Lower lobe of right lung (tissue), 2 donors: ENCODE measurements around the gene PI4KB. TPM values are rescaled to one million over a fixed set of nuclear protein-coding genes. Genes with fewer than 3 reads are reported as not detected.

Experiments used
- ATAC-seq, 2 donors: fragments of 200-7000 bp; cut with Tn5 transposase; one replicate each; pipeline ENCODE4 v1.9.1; 2020 to 2022; ENCODE audit warnings: mild to moderate bottlenecking in 2 of 2, moderate library complexity in 2 of 2
- DNase-seq: peaks from one replicate; pipeline ENCODE4 v3.0.0-alpha.2; 2020
- H3K27ac ChIP-seq: fragments of 200-600 bp; one replicate; pipeline ENCODE4 v1.8.0; 2022
- H3K27me3 ChIP-seq: fragments of 200-600 bp; one replicate; pipeline ENCODE4 v1.8.0; 2022; ENCODE audit warnings: low read depth
- H3K36me3 ChIP-seq: fragments of 200-600 bp; one replicate; pipeline ENCODE4 v1.8.0; 2022; ENCODE audit warnings: mild to moderate bottlenecking
- H3K4me1 ChIP-seq: fragments of 200-600 bp; one replicate; pipeline ENCODE4 v1.8.0; 2022
- H3K4me3 ChIP-seq: fragments of 200-600 bp; one replicate; pipeline ENCODE4 v1.8.0; 2022; ENCODE audit warnings: mild to moderate bottlenecking
- H3K9me3 ChIP-seq: fragments of 200-600 bp; one replicate; pipeline ENCODE4 v1.8.0; 2022
- CTCF ChIP-seq: fragments of 200-600 bp; IDR thresholded peaks from one replicate; pipeline ENCODE4 v1.8.0; 2022; ENCODE audit warnings: antibody characterized with exemption, mild to moderate bottlenecking
- intact Hi-C: fragments of 100-400 bp; cut with DNase I; formaldehyde crosslinking; loops from one replicate; pipeline ENCODE4 v1.11.0; 2022
- total RNA-seq: library from RNA; stranded (reverse); fragmentation: NEBNext Ultra II Directional; extraction: Animal tissue kit (Norgen Biotek cat#: 25700); gene quantifications from one replicate; pipeline ENCODE4 v1.2.1, GENCODE V29; 2021
- donor health status: DM: no; HTN: yes; CAD: no; lungs with severe emphysema.

PI4KB gene
- total RNA-seq, 1 donor from 2014 or later, result 66.0 TPM

- H3K27me3 ChIP-seq, result no peaks in the 10 kb centered on the region
- no peak overlapping the region for H3K27ac ChIP-seq
- intact Hi-C loops, result no loop called here
- peaks cover 100% of the 10 kb centered on the region for H3K36me3 ChIP-seq
- no peaks in the 10 kb centered on the region for H3K4me1 ChIP-seq
- H3K9me3 ChIP-seq, result no peaks in the 10 kb centered on the region
- DNase-seq, result peak; percentile 35
- no peak for ATAC-seq
- H3K4me3 ChIP-seq, result no peak overlapping the region
- no peak for TF ChIP-seq CTCF
These were observed 34.1 kb downstream of the PI4KB start for GRCh38 chr1:151293093-151293492.

- Histone ChIP-seq H3K27me3 (no peaks in the 10 kb centered on the region), H3K4me1 (no peaks in the 10 kb centered on the region), H3K27ac (no peak overlapping the region), H3K36me3 (peaks cover 100% of the 10 kb centered on the region), H3K4me3 (no peak overlapping the region), H3K9me3 (no peaks in the 10 kb centered on the region)
- ATAC-seq, result peak in 1 of 2 donors; percentile 5
- intact Hi-C loops, result no loop called here
- DNase-seq, result no peak
- no peak for TF ChIP-seq CTCF
These were observed 34.8 kb downstream of the PI4KB start for GRCh38 chr1:151292207-151293030.

- Histone ChIP-seq H3K27me3 (no peaks in the 10 kb centered on the region), H3K9me3 (no peaks in the 10 kb centered on the region), H3K4me3 (no peak overlapping the region), H3K36me3 (peaks cover 100% of the 10 kb centered on the region), H3K27ac (no peak overlapping the region), H3K4me1 (no peaks in the 10 kb centered on the region)
- TF ChIP-seq CTCF, result no peak
- ATAC-seq (no peak), DNase-seq (no peak)
- intact Hi-C loops, result no loop called here
These were observed 36.4 kb downstream of the PI4KB start for GRCh38 chr1:151290709-151291303.

GRCh38 chr1:151289991-151290708 lies 37.1 kb downstream of the PI4KB start:
- Histone ChIP-seq H3K36me3 (peaks cover 98% of the 10 kb centered on the region), H3K9me3 (no peaks in the 10 kb centered on the region), H3K27me3 (no peaks in the 10 kb centered on the region), H3K27ac (no peak overlapping the region), H3K4me3 (no peak overlapping the region), H3K4me1 (no peaks in the 10 kb centered on the region)
- intact Hi-C loops, result no loop called here
- DNase-seq, result no peak
- no peak for TF ChIP-seq CTCF
- ATAC-seq, result no peak

GRCh38 chr1:151289080-151289935 lies 37.9 kb downstream of the PI4KB start:
- TF ChIP-seq CTCF, result no peak
- H3K4me3 ChIP-seq, result no peak overlapping the region
- H3K4me1 ChIP-seq, result peaks cover 3% of the 10 kb centered on the region
- peaks cover 93% of the 10 kb centered on the region for H3K36me3 ChIP-seq
- intact Hi-C loops, result no loop called here
- H3K9me3 ChIP-seq, result no peaks in the 10 kb centered on the region
- no peak overlapping the region for H3K27ac ChIP-seq
- DNase-seq (no peak), ATAC-seq (peak in 1 of 2 donors; percentile 4)
- H3K27me3 ChIP-seq, result no peaks in the 10 kb centered on the region
